ENCODE results near the gene FAM117B.

DNA sequence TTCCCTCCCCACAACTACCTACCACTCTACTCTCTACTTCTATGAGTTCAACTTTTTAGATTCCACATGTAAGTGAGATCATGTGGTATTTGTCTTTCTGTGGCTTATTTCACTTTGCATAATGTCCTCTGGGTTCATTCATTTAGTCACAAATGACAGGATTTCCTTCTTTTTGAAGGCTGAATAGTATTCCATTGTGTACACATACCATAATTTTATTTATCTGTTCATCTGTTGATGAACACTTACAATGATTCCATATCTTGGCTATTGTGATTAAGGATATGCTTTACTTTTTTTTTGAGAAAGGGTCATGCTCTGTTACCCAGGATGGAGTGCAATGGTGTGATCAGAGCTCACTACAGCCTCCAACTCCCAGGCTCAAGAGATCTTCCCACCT is 163.2 kb downstream of the FAM117B start:
- no peak for TF ChIP-seq EZH2 (IDR thresholded peaks at IDR 0.05; ENCODE audit: borderline replicate concordance, low read length)
- TF ChIP-seq, protein P1, sequence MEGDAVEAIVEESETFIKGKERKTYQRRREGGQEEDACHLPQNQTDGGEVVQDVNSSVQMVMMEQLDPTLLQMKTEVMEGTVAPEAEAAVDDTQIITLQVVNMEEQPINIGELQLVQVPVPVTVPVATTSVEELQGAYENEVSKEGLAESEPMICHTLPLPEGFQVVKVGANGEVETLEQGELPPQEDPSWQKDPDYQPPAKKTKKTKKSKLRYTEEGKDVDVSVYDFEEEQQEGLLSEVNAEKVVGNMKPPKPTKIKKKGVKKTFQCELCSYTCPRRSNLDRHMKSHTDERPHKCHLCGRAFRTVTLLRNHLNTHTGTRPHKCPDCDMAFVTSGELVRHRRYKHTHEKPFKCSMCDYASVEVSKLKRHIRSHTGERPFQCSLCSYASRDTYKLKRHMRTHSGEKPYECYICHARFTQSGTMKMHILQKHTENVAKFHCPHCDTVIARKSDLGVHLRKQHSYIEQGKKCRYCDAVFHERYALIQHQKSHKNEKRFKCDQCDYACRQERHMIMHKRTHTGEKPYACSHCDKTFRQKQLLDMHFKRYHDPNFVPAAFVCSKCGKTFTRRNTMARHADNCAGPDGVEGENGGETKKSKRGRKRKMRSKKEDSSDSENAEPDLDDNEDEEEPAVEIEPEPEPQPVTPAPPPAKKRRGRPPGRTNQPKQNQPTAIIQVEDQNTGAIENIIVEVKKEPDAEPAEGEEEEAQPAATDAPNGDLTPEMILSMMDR (conservative IDR thresholded peaks at IDR 0.05 in 1 of 2, IDR thresholded peaks at IDR 0.05 in 1 of 2; ENCODE audit: extremely low read depth in 1 of 2, insufficient read depth in 1 of 2, low read depth in 1 of 2, low read length in 2 of 2) = no peak
